NCI-H1930 (cell line): Measurements from ENCODE around the gene WDR90.

Experiments
- DNase-seq, 2 experiments: peaks; one replicate each; lab custom pipeline; 2025; lab: John Stamatoyannopoulos, UW

Gene WDR90

DNA sequence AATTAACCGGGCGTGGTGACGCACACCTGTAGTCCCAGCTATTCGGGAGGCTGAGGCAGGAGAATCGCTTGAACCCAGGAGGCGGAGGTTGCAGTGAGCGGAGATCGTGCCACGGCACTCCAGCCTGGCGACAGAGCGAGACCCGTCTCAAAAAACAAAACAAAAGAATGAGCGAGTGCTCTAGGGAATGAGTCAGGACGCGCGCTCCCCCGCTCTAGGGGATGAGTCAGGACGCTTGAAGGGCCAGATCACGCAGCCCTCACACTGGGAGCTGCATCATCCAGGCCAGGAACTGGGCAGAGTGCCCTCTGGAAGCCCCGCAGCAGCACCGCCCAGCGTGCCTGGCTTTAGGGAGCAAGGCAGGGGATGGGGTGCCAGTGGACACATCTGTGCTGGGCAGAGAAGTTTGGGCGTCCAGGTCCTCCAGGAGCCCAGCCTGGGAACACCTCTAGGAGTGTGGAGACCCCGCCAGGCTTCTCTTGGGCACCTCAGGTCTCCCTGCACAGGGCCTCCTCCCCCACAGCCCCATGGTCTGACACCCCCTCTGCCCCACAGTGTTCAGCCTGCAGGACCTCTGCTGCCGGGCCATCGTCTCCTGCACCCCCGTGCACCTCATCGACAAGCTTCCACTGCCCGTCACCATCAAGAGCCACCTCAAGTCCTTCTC lies 22.2 kb upstream of the WDR90 start:
- DNase-seq: no peak

DNA sequence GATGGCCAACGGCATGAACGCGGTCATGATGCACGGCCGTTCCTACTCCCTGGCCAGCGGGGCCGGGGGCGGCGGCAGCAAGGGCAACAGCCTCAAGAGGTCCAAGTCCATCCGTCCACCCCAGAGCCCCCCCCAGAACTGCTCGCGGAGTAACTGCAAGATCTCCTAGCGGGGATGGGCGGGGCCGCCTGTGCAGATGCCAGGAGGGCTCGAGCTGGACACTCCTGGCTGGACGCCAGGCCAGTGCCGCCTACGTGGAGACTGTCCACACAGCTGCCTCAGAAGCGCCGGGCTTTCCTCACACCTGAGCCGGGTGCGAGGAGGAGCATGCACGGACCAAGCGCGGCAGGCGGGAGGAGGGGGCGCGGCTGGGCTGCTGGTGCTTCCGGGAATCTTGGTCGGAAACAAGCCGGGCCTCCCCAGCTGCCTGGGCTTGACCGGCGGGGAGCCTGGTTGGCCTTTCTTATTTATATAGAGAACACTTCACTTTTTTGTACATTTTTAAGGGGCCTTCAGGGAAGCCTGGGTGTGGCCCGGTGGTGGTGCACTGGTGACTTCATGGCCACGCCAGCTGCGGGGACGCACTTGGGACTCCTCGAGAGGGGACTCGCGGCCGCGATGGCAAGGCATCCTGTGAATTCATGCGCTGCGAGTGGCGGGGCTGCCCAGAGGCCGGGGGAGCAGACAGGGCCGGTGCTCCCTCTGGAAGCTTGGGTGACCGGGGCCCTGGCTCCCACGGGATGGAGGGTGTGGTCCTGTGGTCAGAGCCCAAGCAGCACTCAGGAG lies 21.5 kb upstream of the WDR90 start:
- DNase-seq: no peak

DNA sequence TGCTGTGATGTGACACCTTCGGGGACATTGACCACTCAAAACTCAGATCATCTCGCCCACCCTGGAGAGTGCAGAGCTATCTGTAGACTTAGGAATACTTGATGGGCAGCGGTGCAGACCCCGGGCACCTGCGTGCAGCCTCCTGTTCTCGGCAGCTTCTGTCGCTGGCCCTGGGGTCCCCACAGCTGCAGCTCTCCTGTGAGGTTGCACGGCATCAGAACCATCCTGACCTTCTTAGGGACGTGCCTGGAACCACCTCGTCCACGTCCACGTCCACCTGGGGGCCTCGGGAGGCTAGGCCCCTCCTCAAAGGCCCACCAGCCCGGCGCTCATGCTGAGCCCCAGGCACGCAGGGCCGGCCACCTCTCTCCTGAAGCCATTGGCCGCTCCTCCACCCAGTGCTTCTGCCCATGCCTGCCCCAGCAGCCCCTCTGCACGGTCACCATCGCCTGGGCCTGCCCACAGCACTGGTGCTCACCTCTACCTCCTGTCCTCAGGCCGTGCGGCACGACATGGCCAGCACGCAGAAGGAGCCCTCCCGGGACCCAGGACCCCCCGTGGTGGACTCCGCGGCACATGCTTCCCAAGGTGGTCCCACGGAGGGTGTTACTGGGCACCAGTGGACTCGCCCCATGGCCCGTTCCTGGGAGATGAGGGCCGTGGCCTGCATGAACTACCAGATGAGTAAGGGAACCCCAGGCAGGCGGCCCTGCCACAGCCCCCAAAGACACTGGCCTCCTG lies 20.7 kb upstream of the WDR90 start:
- no peak for DNase-seq

DNA sequence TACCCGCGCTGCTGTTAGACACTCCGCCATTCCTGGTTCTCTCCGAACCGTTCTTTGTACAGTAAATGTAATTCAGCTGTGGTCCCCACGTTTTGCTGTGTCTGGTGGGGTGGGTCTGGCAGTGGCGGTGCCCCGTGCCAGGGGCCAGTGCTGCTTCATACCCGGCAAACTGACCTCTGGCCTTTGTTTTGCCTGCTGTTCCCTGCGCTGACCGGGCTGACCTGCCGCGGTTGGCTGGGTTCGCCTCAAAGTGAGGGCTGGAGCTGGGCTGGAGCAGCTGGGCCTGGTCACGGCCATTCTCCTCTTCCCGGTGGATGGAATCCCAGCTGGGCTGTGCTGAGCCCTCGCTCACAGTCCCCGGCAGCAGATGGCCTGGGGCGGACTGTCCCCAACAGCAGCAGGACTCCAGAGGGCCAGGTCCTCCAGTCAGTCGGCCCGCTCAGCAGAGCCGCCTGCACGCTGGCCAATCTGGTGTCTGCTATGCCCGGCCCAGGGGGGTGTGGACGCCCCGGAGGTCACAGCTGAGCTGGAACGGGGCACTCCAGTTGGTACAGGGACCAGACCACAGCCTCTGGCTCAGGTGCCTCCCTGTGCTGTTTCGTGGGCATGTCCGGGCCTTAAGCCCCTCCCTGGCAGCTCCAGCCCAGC lies 19.9 kb upstream of the WDR90 start:
- DNase-seq: no peak

DNA sequence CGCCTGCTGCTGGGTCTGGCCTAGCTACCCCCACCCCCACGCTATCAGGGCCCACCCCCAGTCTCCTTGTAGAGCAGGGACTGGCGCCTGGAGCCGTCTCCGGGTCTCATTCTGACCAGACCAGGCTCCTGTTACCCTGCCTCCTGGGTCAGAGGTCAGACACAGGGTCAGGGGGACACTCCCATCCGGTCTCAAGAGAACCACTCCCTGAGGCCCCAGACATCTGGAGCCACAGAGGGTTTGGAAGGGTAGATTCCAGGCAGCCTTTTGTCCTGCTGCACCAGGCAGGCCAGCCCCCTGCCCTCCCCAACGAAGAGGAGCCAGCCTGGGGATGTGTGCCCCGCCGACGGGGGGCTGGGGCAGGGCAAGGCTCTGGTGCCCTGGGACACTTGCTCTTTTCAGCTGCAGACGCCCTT lies 19.3 kb upstream of the WDR90 start:
- no peak for DNase-seq

DNA sequence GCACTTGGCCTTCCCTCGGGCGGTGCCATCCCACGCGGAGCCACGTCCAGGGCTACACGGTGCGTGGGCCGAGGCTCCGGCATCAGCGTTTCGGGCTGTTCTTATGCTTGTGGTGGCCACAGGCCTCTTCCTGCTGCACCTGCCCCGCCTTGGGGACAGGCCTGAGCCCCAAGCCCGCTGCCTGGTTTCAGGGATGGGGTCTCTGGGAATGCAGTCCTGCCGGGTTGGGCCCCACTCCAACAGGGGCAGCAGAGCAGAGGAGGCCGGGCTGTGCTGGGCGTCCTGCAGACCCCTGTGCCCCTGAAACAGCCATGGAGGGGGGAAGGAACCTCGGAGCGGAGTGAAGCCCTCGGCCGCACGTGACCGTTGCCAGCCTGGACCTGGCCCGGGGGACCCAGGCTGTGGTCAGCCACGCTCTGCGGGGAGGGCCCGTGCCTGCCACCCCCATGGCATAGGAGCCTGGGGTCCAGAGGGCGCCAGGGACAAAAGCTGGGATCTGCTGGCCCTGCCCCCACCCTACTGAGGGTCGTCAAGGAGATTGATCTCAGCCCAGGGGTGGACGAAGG lies 18.8 kb upstream of the WDR90 start:
- no peak for DNase-seq

DNA sequence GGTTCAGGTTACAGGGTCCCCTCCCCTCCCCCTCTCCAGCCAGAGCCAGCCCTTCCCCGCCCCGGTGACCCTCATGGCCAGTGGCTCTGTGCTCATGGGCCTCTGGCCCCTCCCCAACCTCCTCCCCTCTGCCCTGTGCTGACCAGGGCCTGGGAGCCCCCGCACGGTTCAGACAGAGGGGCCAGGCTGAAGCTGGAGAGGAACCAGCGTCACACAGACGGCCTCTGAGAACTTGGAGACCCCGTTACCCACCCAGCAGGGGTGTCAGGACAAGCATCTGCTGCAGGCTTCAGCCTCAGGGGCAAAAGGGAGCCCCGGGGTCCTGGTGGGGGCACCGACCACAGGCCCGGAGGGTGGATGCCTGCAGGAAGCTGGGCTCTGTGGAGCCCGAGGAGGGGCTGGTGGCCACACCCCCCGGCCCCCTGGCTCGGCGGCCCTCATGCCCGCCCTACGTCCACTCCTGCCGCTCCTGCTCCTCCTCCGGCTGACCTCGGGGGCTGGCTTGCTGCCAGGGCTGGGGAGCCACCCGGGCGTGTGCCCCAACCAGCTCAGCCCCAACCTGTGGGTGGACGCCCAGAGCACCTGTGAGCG lies 18.3 kb upstream of the WDR90 start, which contains the start of gene WFIKKN1:
TSS of gene WFIKKN1 (plus strand) at position 171 of the 591 bp plus-strand sequence. CDS start at position 440, 269 bp downstream.
- no peak for DNase-seq

DNA sequence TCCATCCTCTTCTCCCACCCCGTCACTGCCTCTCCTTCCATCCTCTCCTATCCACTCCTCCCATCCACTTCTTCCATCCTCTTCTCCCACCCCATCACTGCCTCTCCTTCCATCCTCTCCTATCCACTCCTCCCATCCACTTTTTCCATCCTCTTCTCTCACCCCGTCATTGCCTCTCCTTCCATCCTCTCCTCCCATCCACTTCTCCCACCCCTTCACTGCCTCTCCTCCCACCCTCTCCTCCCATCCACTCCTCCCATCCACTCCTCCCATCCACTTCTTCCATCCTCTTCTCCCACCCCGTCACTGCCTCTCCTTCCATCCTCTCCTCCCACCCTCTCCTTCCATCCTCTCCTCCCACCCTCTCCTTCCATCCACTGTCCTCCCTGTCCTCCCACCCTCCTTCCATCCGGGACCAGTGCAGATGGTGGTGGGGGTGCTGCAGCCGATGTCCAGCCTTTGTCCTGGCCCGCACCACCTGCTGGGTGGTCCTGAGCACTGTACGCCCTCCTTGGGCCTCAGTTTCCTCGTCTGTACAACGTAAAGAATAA lies 17.3 kb upstream of the WDR90 start:
- DNase-seq: no peak

DNA sequence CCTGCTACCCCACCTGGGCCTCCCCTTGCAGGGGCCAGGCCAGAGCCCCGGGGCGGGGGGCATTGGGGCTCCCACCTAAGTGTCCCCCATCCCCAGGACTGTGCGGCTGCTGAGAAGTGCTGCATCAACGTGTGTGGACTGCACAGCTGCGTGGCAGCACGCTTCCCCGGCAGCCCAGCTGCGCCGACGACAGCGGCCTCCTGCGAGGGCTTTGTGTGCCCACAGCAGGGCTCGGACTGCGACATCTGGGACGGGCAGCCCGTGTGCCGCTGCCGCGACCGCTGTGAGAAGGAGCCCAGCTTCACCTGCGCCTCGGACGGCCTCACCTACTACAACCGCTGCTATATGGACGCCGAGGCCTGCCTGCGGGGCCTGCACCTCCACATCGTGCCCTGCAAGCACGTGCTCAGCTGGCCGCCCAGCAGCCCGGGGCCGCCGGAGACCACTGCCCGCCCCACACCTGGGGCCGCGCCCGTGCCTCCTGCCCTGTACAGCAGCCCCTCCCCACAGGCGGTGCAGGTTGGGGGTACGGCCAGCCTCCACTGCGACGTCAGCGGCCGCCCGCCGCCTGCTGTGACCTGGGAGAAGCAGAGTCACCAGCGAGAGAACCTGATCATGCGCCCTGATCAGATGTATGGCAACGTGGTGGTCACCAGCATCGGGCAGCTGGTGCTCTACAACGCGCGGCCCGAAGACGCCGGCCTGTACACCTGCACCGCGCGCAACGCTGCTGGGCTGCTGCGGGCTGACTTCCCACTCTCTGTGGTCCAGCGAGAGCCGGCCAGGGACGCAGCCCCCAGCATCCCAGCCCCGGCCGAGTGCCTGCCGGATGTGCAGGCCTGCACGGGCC lies 16.5 kb upstream of the WDR90 start:
- DNase-seq: no peak

DNA sequence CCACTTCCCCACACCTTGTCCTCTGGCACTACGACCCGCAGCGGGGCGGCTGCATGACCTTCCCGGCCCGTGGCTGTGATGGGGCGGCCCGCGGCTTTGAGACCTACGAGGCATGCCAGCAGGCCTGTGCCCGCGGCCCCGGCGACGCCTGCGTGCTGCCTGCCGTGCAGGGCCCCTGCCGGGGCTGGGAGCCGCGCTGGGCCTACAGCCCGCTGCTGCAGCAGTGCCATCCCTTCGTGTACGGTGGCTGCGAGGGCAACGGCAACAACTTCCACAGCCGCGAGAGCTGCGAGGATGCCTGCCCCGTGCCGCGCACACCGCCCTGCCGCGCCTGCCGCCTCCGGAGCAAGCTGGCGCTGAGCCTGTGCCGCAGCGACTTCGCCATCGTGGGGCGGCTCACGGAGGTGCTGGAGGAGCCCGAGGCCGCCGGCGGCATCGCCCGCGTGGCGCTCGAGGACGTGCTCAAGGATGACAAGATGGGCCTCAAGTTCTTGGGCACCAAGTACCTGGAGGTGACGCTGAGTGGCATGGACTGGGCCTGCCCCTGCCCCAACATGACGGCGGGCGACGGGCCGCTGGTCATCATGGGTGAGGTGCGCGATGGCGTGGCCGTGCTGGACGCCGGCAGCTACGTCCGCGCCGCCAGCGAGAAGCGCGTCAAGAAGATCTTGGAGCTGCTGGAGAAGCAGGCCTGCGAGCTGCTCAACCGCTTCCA lies 15.7 kb upstream of the WDR90 start:
- no peak for DNase-seq

DNA sequence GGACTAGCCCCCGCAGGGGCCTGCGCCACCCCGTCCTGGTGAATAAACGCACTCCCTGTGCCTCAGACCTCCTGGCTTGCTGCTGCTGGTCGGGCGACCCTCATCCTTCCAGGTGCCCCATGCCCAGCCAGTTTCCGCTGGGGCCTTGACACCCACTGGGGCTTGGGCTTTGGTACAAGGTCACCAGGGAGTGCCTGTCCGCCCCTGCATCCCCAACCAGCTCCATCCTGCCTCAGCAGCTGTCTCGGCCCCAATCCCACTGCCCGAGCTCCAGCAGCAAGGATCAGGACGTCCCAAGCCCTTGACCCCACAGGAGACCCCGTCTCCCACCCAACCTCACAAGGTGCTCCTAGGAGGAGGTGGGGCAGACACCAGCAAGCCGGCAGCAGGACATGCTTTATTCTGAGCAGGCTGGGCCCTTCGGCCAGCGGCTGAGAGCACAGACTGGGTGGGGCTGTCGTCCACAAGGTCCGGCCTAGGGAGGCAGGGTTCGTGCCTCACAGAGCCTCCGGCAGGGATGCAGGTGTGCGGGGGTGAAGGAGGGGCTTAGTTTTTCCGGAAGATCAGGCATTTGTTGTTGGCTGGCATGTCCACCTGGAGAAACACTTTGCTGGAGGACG lies 15.0 kb upstream of the WDR90 start:
- DNase-seq: no peak

DNA sequence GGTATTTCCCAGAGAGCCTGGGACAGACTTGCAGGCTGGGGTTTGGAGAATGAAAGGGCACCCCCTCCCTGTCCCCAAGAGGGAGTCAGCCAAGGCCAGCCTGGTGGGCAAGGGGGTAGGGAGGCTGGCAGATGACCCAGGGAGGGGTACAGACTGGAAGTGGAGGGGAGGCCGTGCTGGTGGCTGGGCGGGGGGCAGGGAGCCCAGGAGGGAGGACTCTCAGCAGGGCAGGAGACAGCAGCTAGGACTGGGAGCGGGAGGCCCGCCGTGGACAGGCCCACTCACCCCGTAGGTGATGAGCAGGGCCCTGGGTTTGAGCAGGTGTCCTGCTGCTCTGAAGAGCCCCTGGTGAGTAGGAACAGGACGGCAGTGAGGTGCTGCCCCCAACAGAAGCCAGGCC lies 14.2 kb upstream of the WDR90 start:
- DNase-seq: no peak

DNA sequence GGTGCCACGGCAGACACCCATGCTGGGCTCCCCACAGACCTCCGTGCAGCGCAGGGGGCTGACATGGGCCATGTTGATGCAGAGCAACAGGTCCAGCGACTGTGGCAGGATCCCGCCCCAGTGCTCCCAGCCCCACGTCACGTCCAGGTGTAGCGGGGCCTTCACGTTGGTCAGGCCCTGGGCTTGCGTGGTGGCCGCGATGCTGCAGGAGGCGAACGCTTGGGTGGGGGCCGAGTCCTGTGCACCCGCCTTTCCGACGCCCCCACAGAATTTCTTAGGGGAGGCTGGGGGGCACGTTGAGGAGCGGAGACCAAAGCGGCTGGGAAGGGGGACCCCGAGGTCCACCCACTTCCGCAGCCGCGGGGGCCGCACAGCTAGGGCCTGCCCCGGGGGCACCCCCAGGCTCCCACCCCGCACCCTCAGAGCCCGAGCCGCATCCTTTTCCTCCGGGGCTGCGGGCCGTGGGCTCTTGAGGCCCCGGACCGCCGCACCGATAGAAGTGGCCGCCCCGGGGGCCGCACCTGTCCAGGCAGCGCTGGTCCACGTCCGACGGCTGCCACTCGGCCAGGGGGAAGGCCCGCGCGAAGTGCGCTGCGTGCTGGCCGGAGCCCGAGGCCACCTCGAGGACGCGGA lies 13.5 kb upstream of the WDR90 start:
- no peak for DNase-seq

DNA sequence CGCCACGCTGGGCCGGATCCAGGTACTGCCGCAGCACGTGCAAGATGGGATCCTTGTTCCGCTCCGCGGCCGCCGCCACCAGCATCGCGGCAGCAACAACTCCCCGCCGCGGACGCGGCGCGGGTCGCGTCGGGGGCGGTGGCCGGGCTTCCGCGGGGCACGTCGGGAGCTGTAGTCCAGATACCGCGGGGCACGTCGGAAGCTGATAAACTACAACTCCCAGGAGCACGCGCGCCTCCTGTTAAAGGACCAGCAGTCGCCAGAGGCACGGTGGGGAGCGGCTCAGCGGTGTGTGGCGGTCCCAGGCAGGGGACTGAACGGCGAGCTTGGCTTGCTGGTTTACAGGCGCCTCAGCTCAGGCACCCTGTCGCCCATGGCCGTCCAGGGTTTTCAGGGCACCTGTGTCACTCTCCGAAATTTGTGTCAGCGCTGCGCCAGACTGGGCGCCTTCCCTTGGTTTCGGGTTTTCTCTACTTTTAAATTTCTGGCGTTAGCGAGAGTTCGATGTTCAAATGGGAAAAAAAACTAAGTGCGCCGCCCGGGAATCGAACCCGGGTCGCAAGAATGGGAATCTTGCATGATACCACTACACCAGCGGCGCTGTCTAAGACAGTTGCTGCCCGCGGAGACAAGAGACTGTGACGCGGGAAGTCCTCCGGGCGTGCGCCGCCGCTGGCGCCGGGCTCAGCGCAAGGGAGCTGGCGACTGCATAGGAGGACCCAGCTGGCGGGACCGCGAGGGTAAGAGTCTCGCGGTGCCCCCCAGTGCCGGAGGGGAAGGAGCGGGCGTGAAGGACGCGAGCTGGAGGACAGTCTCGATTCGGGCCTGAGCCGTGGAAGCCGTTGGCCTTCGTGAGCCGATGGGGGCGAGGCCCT lies 12.7 kb upstream of the WDR90 start, which contains the start of gene METTL26:
TSS of gene METTL26 (minus strand) at position 100 of the 875 bp plus-strand sequence. CDS start at position 85, 15 bp downstream.
- peak; percentile 97 to 98 for DNase-seq

DNA sequence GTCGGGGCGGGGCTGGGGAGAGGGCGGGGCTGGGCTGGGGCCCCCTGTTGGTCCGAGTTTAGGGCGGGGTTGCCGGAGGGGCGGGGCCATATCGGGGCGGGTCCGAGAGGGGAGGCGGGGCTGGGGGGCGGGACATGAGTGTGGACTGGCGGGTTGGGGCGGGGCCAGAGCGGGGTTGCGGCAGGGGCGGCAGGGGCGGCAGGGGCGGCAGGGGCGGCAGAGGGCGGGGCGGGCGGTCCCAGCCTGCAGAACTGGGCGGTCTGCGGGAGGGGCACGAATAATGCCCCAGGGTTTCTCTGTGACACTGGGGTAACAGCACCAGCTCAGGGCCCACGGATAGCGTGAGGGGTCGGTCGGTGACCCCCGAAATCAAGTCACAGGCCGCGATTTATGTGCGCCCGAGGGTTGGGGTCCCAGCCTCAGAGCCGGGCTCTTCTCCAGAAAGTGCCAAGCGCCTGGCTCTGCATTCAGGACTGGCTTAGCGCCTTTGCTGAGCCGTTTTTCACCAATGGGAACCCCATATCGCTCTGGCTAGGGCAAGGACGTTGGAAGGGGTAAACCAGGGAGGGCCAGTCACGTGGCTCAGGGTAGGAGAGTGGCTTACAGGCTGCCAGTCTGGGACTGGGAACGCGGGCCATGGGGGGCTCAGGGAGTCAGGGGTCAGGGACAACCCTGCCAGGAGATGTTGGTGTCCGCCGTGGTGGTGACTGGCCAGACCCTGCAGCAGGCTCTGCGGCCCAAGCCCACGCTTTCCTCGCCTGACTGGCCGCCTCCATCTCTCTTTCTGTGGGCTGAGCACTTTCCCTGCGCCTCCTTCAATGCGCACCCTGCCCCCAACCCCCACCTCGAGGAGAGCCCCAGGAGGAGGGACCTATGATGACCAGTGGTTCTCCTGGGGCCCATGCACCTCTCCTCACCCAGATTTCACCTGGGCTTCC lies 11.8 kb upstream of the WDR90 start:
- DNase-seq: peak in 1 of 2 experiments; percentile 94

DNA sequence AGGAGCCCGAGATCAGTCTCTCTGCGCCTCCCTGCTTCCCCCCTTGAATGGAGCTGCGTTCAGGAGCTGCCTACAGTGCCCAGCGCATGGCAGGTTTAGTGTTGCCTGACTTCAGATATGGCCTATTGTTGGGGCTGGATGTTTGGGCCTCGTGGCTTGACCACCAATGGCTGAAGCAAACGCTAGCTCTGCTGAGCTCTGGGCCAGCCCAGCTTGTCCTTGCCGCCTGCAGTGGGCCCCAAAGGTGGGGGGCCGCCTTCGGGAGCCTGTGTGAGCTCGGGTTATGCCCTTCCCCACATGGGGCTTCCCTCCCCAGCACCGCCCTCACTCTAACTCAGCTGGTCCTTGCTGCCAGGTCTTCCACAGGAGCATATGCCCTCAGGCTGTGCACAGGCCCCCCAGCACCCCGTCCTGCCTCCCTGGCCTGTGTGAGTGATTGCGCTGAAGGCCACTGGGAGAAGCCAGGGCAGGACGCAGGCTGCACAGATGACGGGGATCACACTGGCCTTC lies 11.1 kb upstream of the WDR90 start:
- DNase-seq: no peak
